GM18861 (cell line): ENCODE results near the gene COL27A1.

Experiments used
- ATAC-seq: cut with Tn5 transposase; IDR thresholded peaks from one replicate; pipeline ENCODE4 v1.9.1; 2021; ENCODE audit not compliant: unreplicated experiment

The COL27A1 gene

GRCh38 chr9:114281473-114282103, 126.3 kb downstream of the COL27A1 start:
- ATAC-seq = no peak

GRCh38 chr9:114282104-114282485, 126.8 kb downstream of the COL27A1 start:
- ATAC-seq = no peak

- ATAC-seq = no peak
Measured at GRCh38 chr9:114282507-114282906, 127.2 kb downstream of the COL27A1 start.

- ATAC-seq = no peak
Measured at GRCh38 chr9:114282926-114283325, 127.6 kb downstream of the COL27A1 start.

- no peak for ATAC-seq
Measured at GRCh38 chr9:114283551-114284111, 128.3 kb downstream of the COL27A1 start.

GRCh38 chr9:114284316-114285060, 129.2 kb downstream of the COL27A1 start:
- ATAC-seq = no peak

GRCh38 chr9:114285166-114285867, 130.0 kb downstream of the COL27A1 start:
- ATAC-seq = no peak

GRCh38 chr9:114286146-114286679, 130.9 kb downstream of the COL27A1 start:
- ATAC-seq = no peak

- ATAC-seq = no peak
Measured at GRCh38 chr9:114287001-114287762, 131.8 kb downstream of the COL27A1 start.

GRCh38 chr9:114287763-114288192, 132.4 kb downstream of the COL27A1 start:
- ATAC-seq = no peak

- no peak for ATAC-seq
Measured at GRCh38 chr9:114288193-114289091, 133.1 kb downstream of the COL27A1 start.

- no peak for ATAC-seq
Measured at GRCh38 chr9:114289106-114289505, 133.8 kb downstream of the COL27A1 start.

GRCh38 chr9:114289571-114290481, 134.5 kb downstream of the COL27A1 start:
- ATAC-seq = no peak

- ATAC-seq = no peak
Measured at GRCh38 chr9:114290561-114290986, 135.2 kb downstream of the COL27A1 start.

- no peak for ATAC-seq
Measured at GRCh38 chr9:114291064-114291474, 135.7 kb downstream of the COL27A1 start.

- no peak for ATAC-seq
Measured at GRCh38 chr9:114291886-114292590, 136.7 kb downstream of the COL27A1 start.

GRCh38 chr9:114294664-114295063, 139.3 kb downstream of the COL27A1 start:
- no peak for ATAC-seq

- no peak for ATAC-seq
Measured at GRCh38 chr9:114296338-114296737, 141.0 kb downstream of the COL27A1 start.
